Measurements from ENCODE around the gene MTMR12. TPM values are rescaled to one million over a fixed set of nuclear protein-coding genes. Genes with fewer than 3 reads are reported as not detected.

Gene MTMR12
- total RNA-seq, 2 experiments from 2014 or later: 33.6 to 71.9 TPM

- peaks cover 44% of the 10 kb centered on the region; the same call in 1 of the 2 replicates for H3K9me3 ChIP-seq (ENCODE audit: low read length)
- no peaks in the 10 kb centered on the region for H3K36me3 ChIP-seq (ENCODE audit: insufficient read depth, low read length)
- H2AFZ ChIP-seq (ENCODE audit: low read length): no peak overlapping the region
- H3K4me1 ChIP-seq (ENCODE audit: insufficient read depth, low read length, poor library complexity, severe bottlenecking): no peaks in the 10 kb centered on the region
- ChIA-PET POLR2A (interaction anchor here (0.6 to 1.0 kb wide), 5 partner anchors 15 to 251 kb away, joined by 3 to 4 read pairs (median 3); no protein-coding TSS in a partner anchor), CTCF (ENCODE audit: unreplicated experiment) (no interaction called here)
- intact Hi-C loops (cut with micrococcal nuclease; ENCODE audit: unreplicated experiment): no loop called here
- no peak overlapping the region for H3K4me2 ChIP-seq (ENCODE audit: low read length)
- TF ChIP-seq EZH2phosphoT487 (IDR thresholded peaks at IDR 0.05; ENCODE audit: borderline replicate concordance, low read depth, low read length): no peak
- TF ChIP-seq CTCF (conservative IDR thresholded peaks at IDR 0.05; ENCODE audit: low read length): no peak
- no peak overlapping the region for H3K27ac ChIP-seq (ENCODE audit: low read depth, low read length, poor library complexity, severe bottlenecking)
- H3K4me3 ChIP-seq (ENCODE audit: low read depth, low read length, poor library complexity, severe bottlenecking): no peak overlapping the region
- H3K79me2 ChIP-seq (ENCODE audit: insufficient read depth, low read depth, low read length): no peaks in the 10 kb centered on the region
- H4K20me1 ChIP-seq (ENCODE audit: insufficient read depth, low read length): no peaks in the 10 kb centered on the region
- H3K9me2 ChIP-seq (ENCODE audit: insufficient read depth, low read length): no peaks in the 10 kb centered on the region
- no TSS peak for BruUV-seq (replicated peaks)
- DNase-seq (ENCODE audit: low spot score): peak; percentile 14
Measured at GRCh38 chr5:32339878-32340277, 27.1 kb upstream of the MTMR12 start.

GRCh38 chr5:32339198-32339597 is 26.5 kb upstream of the MTMR12 start:
- Histone ChIP-seq H3K4me2 (ENCODE audit: low read length) (no peak overlapping the region), H3K4me1 (ENCODE audit: insufficient read depth, low read length, poor library complexity, severe bottlenecking) (no peaks in the 10 kb centered on the region), H3K9me2 (ENCODE audit: insufficient read depth, low read length) (no peaks in the 10 kb centered on the region), H3K36me3 (ENCODE audit: insufficient read depth, low read length) (no peaks in the 10 kb centered on the region), H3K9me3 (ENCODE audit: low read length) (peaks cover 44% of the 10 kb centered on the region; the same call in 1 of the 2 replicates), H3K4me3 (ENCODE audit: low read depth, low read length, poor library complexity, severe bottlenecking) (no peak overlapping the region), H3K27ac (ENCODE audit: low read depth, low read length, poor library complexity, severe bottlenecking) (no peak overlapping the region), H4K20me1 (ENCODE audit: insufficient read depth, low read length) (no peaks in the 10 kb centered on the region), H3K79me2 (ENCODE audit: insufficient read depth, low read depth, low read length) (no peaks in the 10 kb centered on the region), H2AFZ (ENCODE audit: low read length) (no peak overlapping the region)
- no peak for TF ChIP-seq EZH2phosphoT487 (IDR thresholded peaks at IDR 0.05; ENCODE audit: borderline replicate concordance, low read depth, low read length)
- no peak for TF ChIP-seq CTCF (conservative IDR thresholded peaks at IDR 0.05; ENCODE audit: low read length)
- BruUV-seq (replicated peaks): no TSS peak
- peak; percentile 72 for DNase-seq (ENCODE audit: low spot score)
- intact Hi-C loops (cut with micrococcal nuclease; ENCODE audit: unreplicated experiment): no loop called here
- POLR2A ChIA-PET: interaction anchor here (0.7 to 1.0 kb wide), 4 partner anchors 15 to 251 kb away, joined by 3 to 4 read pairs (median 3); no protein-coding TSS in a partner anchor
- CTCF ChIA-PET (ENCODE audit: unreplicated experiment): no interaction called here

- Histone ChIP-seq H2AFZ (ENCODE audit: low read length) (no peak overlapping the region), H3K4me2 (ENCODE audit: low read length) (no peak overlapping the region), H3K79me2 (ENCODE audit: insufficient read depth, low read depth, low read length) (no peaks in the 10 kb centered on the region), H3K27ac (ENCODE audit: low read depth, low read length, poor library complexity, severe bottlenecking) (no peak overlapping the region), H3K36me3 (ENCODE audit: insufficient read depth, low read length) (no peaks in the 10 kb centered on the region), H3K9me3 (ENCODE audit: low read length) (peaks cover 11% of the 10 kb centered on the region; the same call in 1 of the 2 replicates), H3K4me3 (ENCODE audit: low read depth, low read length, poor library complexity, severe bottlenecking) (no peak overlapping the region), H3K9me2 (ENCODE audit: insufficient read depth, low read length) (no peaks in the 10 kb centered on the region), H4K20me1 (ENCODE audit: insufficient read depth, low read length) (no peaks in the 10 kb centered on the region), H3K4me1 (ENCODE audit: insufficient read depth, low read length, poor library complexity, severe bottlenecking) (no peaks in the 10 kb centered on the region)
- no TSS peak for BruUV-seq (replicated peaks)
- CTCF ChIA-PET (ENCODE audit: unreplicated experiment): no interaction called here
- no peak for DNase-seq (ENCODE audit: low spot score)
- intact Hi-C loops (cut with micrococcal nuclease; ENCODE audit: unreplicated experiment): no loop called here
- TF ChIP-seq EZH2phosphoT487 (IDR thresholded peaks at IDR 0.05; ENCODE audit: borderline replicate concordance, low read depth, low read length) (no peak), CTCF (conservative IDR thresholded peaks at IDR 0.05; ENCODE audit: low read length) (no peak)
- POLR2A ChIA-PET: interaction anchor here (0.9 kb wide), 1 partner anchor 12 kb away, joined by 3 read pairs; no protein-coding TSS in a partner anchor
Measured at GRCh38 chr5:32332966-32333365, 20.2 kb upstream of the MTMR12 start.
